Camera-type eye (tissue), 1 donor: ENCODE data around the gene ZCCHC8. TPM values are rescaled to one million over a fixed set of nuclear protein-coding genes. Genes with fewer than 3 reads are reported as not detected.

Experiments used
- total RNA-seq: library from RNA; depleted of rRNA; stranded (reverse); fragments of >200 nt; gene quantifications from one replicate; pipeline ENCODE4 v1.2.3, GENCODE V29; 2014

ZCCHC8 gene
- total RNA-seq = 47.8 TPM

GRCh38 chr12:122500685-122501488 lies at the start of gene ZCCHC8:
Gene ZCCHC8, minus strand, starts transcription at chr12:122500932. Its CDS starts 92 bp downstream, at chr12:122500840.

GRCh38 chr12:122526683-122527477 lies 26.1 kb upstream of the ZCCHC8 start, which contains the start of the genes KNTC1 and RSRC2:
Gene KNTC1, plus strand, starts transcription at chr12:122527249. Its CDS starts 2,815 bp downstream, at chr12:122530064.
Gene RSRC2, minus strand, starts transcription at chr12:122526936. Its CDS starts 83 bp downstream, at chr12:122526853.

GRCh38 chr12:122421821-122422729 lies 78.7 kb downstream of the ZCCHC8 start, which contains the start of gene CLIP1:
Gene CLIP1, minus strand, starts transcription at chr12:122422669. Its CDS starts 42,217 bp downstream, at chr12:122380452.

Other genes starting within 250 kb of the ZCCHC8 start
- 29.2 TPM for gene VPS33A, start 234.4 kb downstream of the ZCCHC8 start, total RNA-seq
- 68.9 TPM for gene CLIP1, start 78.3 kb downstream of the ZCCHC8 start, total RNA-seq
- 138 TPM for gene RSRC2, start 26.0 kb upstream of the ZCCHC8 start, total RNA-seq
- gene KNTC1, start 26.3 kb upstream of the ZCCHC8 start, total RNA-seq = 46.3 TPM
- 2.1 TPM for gene HCAR2, start 202.4 kb upstream of the ZCCHC8 start, total RNA-seq
- gene HCAR3, start 215.9 kb upstream of the ZCCHC8 start, total RNA-seq = 2.1 TPM
- gene HCAR1, start 229.9 kb upstream of the ZCCHC8 start, total RNA-seq = 0.99 TPM